A172 (cell line): ENCODE results near the gene TRMT44. TPM values are rescaled to one million over a fixed set of nuclear protein-coding genes. Genes with fewer than 3 reads are reported as not detected.
"Not testable (repeated sequence)": the region's sequence is repeated elsewhere in the genome, so short reads cannot be mapped to it uniquely, and the experiment has no call there.

ENCODE experiments used
- DNase-seq: peaks from one replicate; pipeline ENCODE4 v3.0.0-alpha.2; 2015; ENCODE audit warnings: low spot score
- total RNA-seq: library from RNA; depleted of rRNA; stranded (reverse); fragments of >200 nt; shearing (Covaris generic); gene quantifications from 2 replicates; pipeline ENCODE4 v1.2.3, GENCODE V29; 2014; rRNA removed

The TRMT44 gene
- total RNA-seq = 8.4 and 10.0 TPM in 2 replicates

DNA sequence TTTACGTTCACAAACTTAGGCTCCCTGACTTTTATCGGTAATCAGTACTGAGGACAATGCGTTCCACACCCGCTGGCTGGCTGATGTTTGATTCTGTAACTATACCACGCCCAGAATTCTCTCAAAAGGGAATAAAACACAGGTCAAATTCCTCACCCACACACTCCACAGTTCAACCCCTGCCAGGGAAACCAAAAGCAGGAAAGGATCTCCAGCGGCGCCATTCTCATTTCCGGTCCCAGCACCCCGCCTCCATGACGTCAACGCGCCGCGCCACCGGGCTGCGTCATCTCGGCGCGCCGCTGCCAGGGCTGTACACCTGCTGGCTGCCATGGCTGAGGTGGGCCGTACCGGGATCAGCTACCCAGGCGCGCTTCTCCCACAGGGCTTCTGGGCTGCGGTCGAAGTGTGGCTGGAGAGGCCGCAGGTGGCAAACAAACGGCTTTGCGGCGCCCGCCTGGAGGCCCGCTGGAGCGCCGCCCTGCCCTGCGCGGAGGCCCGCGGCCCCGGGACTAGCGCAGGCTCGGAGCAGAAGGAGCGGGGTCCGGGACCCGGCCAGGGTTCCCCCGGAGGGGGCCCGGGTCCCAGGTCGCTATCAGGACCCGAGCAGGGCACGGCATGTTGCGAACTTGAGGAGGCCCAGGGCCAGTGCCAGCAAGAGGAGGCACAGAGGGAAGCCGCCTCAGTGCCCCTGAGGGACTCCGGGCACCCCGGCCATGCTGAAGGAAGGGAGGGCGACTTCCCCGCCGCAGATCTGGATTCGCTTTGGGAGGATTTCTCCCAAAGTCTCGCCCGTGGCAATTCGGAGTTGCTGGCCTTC is at the start of gene TRMT44, which contains the start of gene ACOX3:
TSS of gene TRMT44 (plus strand) at position 286 of the 820 bp plus-strand sequence. CDS start at position 332, 46 bp downstream.
TSS of gene ACOX3 (minus strand) at position 232 of the 820 bp plus-strand sequence. CDS start 24,202 bp downstream, outside the sequence.
- DNase-seq = peak; percentile 78

- DNase-seq = no peak
These were observed 49.5 kb upstream of the TRMT44 start for GRCh38 chr4:8391071-8391470.

- peak; percentile 67 for DNase-seq
These were observed 48.6 kb upstream of the TRMT44 start for GRCh38 chr4:8391972-8392371.

DNA sequence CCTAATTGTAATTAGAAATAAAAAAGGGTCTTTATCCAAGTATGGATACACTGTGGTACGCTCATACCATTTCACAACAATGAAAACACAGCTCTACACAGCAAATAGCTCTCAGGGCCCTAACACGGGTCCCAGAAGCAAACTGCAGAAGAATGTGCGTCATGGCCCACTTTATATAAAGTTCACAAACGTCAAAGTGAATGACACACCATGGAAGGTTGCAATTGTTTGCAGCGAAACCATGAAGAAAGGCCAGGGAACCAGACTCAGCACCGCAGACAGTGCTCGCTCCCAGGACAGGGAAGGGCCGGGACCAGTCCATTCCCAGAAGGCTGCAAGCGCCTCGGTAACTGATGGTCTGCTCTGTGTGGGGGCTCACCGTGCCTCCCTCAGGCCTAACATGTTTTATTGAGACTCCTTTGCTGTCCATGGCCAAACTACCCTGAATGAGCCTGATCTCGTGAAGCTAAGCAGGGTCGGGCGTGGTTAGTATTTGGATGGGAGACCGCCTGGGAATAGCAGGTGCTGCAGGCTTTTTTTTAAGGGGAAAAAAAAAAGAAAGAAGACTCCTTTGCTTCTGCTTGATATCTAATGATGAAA is 47.9 kb upstream of the TRMT44 start:
- no peak for DNase-seq

GRCh38 chr4:8393593-8394038 is 47.0 kb upstream of the TRMT44 start:
- peak; percentile 96 for DNase-seq

DNA sequence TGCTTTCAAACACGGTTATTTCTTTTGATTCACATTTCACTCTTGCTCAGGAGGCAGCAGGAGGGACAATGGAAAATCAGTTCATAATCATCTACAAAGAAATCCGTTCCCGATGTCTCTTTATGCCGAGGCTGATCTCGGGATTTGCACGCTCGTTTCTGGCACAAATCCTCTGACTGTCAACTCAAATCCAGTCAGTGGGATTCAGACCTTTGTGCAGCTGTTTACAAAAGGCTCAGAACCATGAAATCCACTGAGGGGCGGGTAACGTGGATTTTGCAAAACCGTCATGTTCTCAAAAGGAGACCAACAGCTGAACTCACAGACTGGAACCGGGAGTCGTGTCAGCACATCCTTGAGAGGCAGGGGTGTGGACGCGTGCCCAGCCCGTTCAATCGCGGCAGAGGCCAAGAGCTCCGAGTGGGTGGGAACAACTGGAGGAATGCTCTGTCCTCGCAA is 46.5 kb upstream of the TRMT44 start:
- DNase-seq = no peak

DNA sequence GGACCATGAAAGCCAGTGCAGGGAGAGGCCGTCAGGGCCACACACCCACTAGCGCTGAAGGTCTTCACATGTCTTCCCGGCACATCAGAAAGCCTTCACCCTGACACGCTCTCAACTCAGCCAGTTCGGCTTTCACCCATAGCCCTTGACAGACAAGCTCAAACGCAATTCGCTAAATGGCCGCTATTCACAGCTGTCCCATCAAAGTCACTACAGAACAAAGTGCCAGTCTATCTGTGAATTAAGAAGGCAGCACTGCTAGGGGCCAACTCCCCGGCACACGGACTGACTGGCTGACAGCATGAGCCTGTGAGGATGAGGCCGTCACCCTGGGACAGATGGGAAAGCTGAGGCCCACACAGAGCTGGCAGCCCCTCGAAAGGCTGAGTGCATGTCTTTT is 45.8 kb upstream of the TRMT44 start:
- DNase-seq = no peak

GRCh38 chr4:8395504-8396296 is 44.9 kb upstream of the TRMT44 start:
- no peak for DNase-seq

DNA sequence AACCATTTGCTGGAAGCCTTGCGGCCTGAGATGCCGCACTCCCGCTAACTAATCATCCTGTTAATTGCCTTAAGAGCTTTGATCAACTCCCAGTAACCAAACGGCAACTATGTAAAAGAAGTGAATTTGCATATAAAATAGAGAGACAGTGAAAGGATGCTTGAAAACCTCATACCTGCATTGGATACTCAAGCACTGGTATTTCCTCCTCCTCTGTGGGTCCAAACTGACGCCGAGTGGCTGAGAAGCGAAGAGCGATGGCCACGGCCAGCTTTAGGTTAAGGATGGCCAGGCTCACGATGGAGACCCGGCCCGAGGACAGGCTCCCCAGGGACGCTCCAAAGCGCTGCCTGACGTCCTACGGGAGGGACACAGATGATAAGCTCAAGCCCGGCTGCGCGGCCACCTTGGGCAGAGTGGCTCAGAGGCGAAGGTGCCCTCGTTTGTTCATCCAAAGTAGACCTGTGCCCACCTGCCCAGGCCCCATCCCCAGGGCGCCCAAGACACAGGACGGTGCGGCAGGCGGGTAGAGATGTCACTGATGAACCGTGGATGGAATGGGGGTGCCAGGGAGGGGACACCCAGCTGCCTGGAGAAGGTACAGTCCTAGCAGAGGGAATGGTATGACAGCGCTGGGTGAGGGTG is 43.7 kb upstream of the TRMT44 start:
- no peak for DNase-seq

DNA sequence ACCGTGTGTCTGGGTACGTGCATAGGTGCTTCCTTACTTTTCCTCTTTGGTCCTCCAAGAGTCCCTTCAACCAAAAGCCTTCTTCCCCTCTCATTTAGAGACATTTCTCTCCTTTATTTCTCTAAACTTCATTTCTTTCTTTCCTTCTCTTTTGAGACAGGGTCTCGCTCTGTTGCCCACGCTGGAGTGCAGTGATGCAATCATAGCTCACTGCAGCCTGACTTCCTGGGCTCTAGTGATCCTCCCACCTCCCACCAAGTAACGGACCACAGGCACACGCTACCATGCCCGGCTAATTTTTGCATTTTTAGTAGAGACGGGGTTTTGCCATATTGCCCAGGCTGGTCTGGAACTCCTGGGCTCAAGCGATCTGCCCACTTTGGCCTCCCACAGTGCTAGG is 42.2 kb upstream of the TRMT44 start:
- no peak for DNase-seq

DNA sequence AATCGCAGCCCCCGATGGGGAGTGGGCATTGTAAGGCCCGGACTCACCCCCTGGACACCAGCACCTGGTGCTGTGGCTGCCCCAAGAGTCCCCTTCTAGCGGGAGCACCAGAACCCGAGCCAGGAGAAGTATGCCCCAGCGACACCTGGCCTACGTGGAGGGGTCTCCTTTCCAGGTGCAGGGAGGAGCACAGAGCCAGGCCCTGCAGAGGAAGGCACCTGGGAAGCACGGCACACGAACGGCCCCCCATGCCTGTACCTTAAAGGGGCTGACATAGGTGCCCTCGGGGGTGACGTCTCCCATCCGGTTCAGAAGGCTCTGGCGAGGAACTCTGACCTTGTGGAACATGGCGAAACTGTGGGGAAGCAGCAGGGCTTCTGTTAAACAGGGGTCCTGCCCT is 41.3 kb upstream of the TRMT44 start:
- no peak for DNase-seq

DNA sequence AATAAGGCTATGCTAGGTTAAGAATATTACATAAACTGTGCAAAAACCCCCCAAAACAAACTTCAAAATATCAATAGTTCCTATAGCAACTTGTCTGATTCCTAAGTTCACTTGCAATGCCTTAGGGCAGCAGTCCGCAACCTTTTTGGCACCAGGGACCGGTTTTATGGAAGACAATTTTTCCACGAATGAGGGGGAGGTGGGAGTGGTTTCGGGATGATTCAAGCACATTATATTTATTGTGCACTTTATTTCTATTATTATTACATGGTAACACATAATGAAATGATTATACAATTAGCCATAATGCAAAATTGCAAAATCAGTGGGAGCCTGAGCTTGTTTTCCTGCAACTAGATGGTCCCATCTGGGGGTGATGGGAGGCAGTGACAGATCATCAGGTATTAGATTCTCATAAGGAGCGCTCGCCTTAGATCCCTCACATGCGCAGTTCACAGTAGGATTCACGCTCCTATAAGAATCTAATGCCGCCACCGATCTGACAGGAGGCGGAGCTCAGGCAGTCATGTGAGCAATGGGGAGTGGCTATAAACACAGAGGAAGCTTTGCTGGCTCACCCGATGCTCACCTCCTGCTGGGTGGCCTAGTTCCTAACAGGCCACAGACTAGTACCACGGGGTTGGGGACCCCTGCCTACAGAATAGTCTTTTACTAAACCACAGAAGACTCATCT is 39.8 kb upstream of the TRMT44 start:
- DNase-seq = no peak

GRCh38 chr4:8401665-8402064 is 38.9 kb upstream of the TRMT44 start:
- no peak for DNase-seq

DNA sequence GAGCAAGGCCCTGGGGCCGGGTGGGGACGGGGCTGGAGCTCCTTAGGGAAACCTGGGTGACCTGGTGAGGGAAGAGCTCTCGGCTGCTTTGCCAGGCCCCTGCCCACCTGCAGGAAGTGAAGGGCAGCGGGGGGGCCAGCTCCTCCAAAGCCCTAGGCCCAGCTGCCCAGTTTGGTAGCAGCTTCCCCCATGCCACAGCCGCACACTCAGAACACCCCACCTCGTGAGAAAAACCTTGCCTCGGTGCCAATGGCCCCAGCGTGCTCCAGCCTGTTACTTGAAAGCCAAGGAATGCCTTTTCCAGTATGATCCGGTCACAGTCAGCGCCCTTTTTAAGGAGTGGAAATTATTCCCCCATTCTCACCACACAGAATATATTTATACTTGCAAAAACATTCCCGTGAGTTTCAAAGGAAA is 38.4 kb upstream of the TRMT44 start:
- DNase-seq = no peak

GRCh38 chr4:8402640-8403039 is 37.9 kb upstream of the TRMT44 start:
- DNase-seq = no peak

- peak; percentile 77 for DNase-seq
These were observed 37.3 kb upstream of the TRMT44 start for GRCh38 chr4:8403173-8403753.

DNA sequence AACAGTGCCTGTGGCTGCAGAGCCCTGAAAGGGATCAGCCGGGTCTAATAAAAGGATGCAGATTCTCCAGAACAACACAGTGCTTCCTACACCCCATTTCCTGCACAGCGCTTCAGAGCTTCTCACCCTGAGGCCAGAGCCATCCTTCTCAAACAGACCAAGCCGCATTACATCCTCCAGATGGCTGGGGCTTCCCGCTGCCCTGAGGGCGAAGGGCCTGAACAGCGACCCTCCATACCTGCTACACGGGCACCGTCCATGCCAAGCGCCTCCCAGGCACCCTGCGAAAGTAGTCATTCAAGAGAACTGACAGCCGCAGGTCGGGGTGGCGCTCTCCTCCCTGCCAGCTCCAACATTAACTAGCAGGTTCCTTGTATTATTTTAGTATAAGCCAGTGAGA is 36.6 kb upstream of the TRMT44 start:
- DNase-seq = no peak

DNA sequence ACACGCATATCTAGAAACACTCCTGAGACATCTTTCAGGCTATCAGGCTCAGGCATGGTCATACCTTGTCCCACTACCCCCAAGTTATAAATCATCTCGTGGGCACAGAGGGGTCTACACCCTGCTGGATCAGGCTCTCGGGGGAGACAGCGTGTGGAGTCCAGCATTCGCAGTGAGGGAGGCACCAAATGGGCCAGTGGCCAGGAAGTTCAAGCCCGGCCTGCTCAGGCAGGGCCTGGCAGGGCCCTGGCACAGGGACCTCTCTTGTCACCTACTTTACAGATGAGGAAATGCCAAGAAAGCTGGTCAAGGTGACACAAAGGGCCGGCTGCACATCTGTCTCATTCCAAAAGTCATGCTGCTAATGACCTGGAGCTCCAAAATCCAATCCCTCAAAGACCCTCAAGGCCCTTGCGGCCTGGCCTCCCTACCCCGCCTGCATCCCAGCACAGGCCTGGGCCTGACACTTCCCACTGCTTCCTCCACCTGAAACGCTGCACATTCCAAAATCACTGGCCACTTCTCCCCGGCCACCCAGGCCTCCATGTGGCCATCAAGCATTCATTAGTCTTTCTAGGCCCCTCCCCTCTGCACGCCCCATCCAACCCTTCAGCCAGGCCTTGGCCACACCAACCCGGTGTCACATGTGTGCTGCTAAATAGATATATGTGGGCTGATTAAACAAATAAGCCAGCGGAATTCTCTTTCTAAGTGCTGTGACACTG is 35.6 kb upstream of the TRMT44 start:
- no peak for DNase-seq

GRCh38 chr4:8405516-8405875 is 35.1 kb upstream of the TRMT44 start:
- DNase-seq = no peak

GRCh38 chr4:8406887-8407286 is 33.7 kb upstream of the TRMT44 start:
- not testable (repeated sequence) for DNase-seq
